ENCODE results near the gene RTL1.

DNA sequence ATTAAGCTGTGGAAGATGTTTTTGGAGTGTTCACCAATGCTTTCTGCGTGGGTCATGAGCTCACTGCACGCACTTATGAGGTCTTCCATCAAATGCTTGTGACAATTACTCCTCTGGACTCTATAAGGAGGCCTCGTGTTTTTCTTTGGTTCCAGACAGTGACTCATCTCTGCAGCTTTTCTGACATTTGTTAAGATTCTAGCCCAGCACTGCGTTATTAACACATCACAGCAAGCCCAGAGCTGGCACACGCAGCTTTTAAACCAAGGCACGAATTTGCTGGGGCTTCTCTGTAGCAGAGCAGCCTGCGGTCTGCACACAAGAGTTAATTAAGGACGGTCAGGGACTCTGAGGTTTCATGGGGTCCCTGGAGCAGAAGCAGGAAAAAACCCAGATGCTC lies 60.7 kb downstream of the RTL1 start:
- TF ChIP-seq, protein P1, sequence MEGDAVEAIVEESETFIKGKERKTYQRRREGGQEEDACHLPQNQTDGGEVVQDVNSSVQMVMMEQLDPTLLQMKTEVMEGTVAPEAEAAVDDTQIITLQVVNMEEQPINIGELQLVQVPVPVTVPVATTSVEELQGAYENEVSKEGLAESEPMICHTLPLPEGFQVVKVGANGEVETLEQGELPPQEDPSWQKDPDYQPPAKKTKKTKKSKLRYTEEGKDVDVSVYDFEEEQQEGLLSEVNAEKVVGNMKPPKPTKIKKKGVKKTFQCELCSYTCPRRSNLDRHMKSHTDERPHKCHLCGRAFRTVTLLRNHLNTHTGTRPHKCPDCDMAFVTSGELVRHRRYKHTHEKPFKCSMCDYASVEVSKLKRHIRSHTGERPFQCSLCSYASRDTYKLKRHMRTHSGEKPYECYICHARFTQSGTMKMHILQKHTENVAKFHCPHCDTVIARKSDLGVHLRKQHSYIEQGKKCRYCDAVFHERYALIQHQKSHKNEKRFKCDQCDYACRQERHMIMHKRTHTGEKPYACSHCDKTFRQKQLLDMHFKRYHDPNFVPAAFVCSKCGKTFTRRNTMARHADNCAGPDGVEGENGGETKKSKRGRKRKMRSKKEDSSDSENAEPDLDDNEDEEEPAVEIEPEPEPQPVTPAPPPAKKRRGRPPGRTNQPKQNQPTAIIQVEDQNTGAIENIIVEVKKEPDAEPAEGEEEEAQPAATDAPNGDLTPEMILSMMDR (IDR thresholded peaks at IDR 0.05) = no peak
- no peak for TF ChIP-seq POLR2A (IDR thresholded peaks at IDR 0.05)
